Suprapubic skin (tissue), 4 donors: Measurements from ENCODE around the gene EVI5L.

ENCODE experiments used
- CTCF ChIP-seq, 2 donors: fragments of 200-600 bp in 1 of 2; fragments of 450-650 bp in 1 of 2; sonication (generic) in 1 of 2; IDR thresholded peaks; one replicate each; pipeline ENCODE4 v1.5.1; 2016 to 2019; ENCODE audit warnings: antibody characterized with exemption in 2 of 2, mild to moderate bottlenecking in 1 of 2, moderate library complexity in 1 of 2
- EP300 ChIP-seq: sonication (generic); formaldehyde crosslinking; IDR thresholded peaks from one replicate; pipeline ENCODE4 v1.6.1; 2017; ENCODE audit warnings: antibody characterized with exemption
- POLR2A ChIP-seq, 2 donors: fragments of 450-650 bp; IDR thresholded peaks; one replicate each; pipeline ENCODE4 v1.6.1; 2017; ENCODE audit warnings: antibody characterized with exemption in 2 of 2, mild to moderate bottlenecking in 2 of 2, moderate library complexity in 2 of 2
- POLR2AphosphoS5 ChIP-seq, 3 donors: sonication (generic); formaldehyde crosslinking; IDR thresholded peaks; one replicate each; pipeline ENCODE4 v1.6.1; 2017; ENCODE audit warnings: antibody characterized with exemption in 3 of 3

- TF ChIP-seq CTCF (IDR thresholded peaks at IDR 0.05) (no peak), POLR2A (IDR thresholded peaks at IDR 0.05) (no peak), POLR2AphosphoS5 (IDR thresholded peaks at IDR 0.05) (no peak), EP300 (no peak)
Measured at GRCh38 chr19:7901337-7901736, 71.3 kb downstream of the EVI5L start.
